Measurements from ENCODE around the gene CCDC90B.
A peak's percentile ranks its signal among the peaks of the same experiment; 100 is the strongest.

CCDC90B gene

GRCh38 chr11:83222499-83222898 lies 63.7 kb downstream of the CCDC90B start:
- DNase-seq = no peak

- DNase-seq = no peak
Observed at GRCh38 chr11:83221694-83222093, 64.5 kb downstream of the CCDC90B start.

GRCh38 chr11:83220260-83220659 lies 65.9 kb downstream of the CCDC90B start:
- peak; percentile 1 for DNase-seq

GRCh38 chr11:83219095-83219494 lies 67.1 kb downstream of the CCDC90B start:
- peak; percentile 4 for DNase-seq
